Liver (tissue), 3 donors: ENCODE results near the gene ZNF8.

Experiments
- ATF3 ChIP-seq: IDR thresholded peaks from 2 replicates; pipeline ENCODE4 v1.6.1; 2016; ENCODE audit warnings: antibody characterized with exemption
- CTCF ChIP-seq: fragments of 150-350 bp; IDR thresholded peaks from 2 replicates; pipeline ENCODE4 v1.5.1; 2017; ENCODE audit warnings: improper control_type of control experiment, low read depth, low read length; ENCODE audit not compliant: missing input control
- EGR1 ChIP-seq, 2 donors: IDR thresholded peaks; 2 replicates each; pipeline ENCODE4 v1.6.1; 2016 to 2018; ENCODE audit warnings: antibody characterized with exemption in 2 of 2, low read depth in 2 of 2
- FOXA1 ChIP-seq: IDR thresholded peaks from 2 replicates; pipeline ENCODE4 v1.6.1; 2016; ENCODE audit warnings: antibody characterized with exemption
- GABPA ChIP-seq, 2 donors: IDR thresholded peaks in 1 of 2; conservative IDR thresholded peaks in 1 of 2; 2 replicates each; pipeline ENCODE4 v1.6.1; 2016; ENCODE audit warnings: antibody characterized with exemption in 2 of 2, mild to moderate bottlenecking in 1 of 2, moderate library complexity in 1 of 2
- JUND ChIP-seq, 2 donors: IDR thresholded peaks; 2 replicates each; pipeline ENCODE4 v1.6.1; 2016; ENCODE audit warnings: antibody characterized with exemption in 2 of 2
- MAX ChIP-seq: IDR thresholded peaks from 2 replicates; pipeline ENCODE4 v1.6.1; 2016; ENCODE audit warnings: antibody characterized with exemption
- RAD21 ChIP-seq, 2 donors: IDR thresholded peaks; 2 replicates each; pipeline ENCODE4 v1.6.1; 2016; ENCODE audit warnings: antibody characterized with exemption in 2 of 2, mild to moderate bottlenecking in 2 of 2
- REST ChIP-seq: IDR thresholded peaks from 2 replicates; pipeline ENCODE4 v1.6.1; 2016; ENCODE audit warnings: antibody characterized with exemption, mild to moderate bottlenecking
- RXRA ChIP-seq, 2 donors: IDR thresholded peaks; 2 replicates each; pipeline ENCODE4 v1.6.1; 2017 to 2018; ENCODE audit warnings: antibody characterized with exemption in 2 of 2, mild to moderate bottlenecking in 1 of 2
- SP1 ChIP-seq: IDR thresholded peaks from 2 replicates; pipeline ENCODE4 v1.6.1; 2018; ENCODE audit warnings: antibody characterized with exemption, mild to moderate bottlenecking
- TAF1 ChIP-seq: conservative IDR thresholded peaks from 2 replicates; pipeline ENCODE4 v1.6.1; 2016; ENCODE audit warnings: antibody characterized with exemption, mild to moderate bottlenecking
- YY1 ChIP-seq: IDR thresholded peaks from 2 replicates; pipeline ENCODE4 v1.6.1; 2016; ENCODE audit warnings: antibody characterized with exemption, mild to moderate bottlenecking
- ZBTB33 ChIP-seq: IDR thresholded peaks from 2 replicates; pipeline ENCODE4 v1.6.1; 2016; ENCODE audit warnings: antibody characterized with exemption
- donor health status: healthy.
- donor health status: healthy.

- no peak for TF ChIP-seq CTCF
- no peak for TF ChIP-seq REST
- TF ChIP-seq YY1: no peak
- no peak for TF ChIP-seq EGR1 (IDR thresholded peaks at IDR 0.05; ENCODE audit: low read depth in 2 of 2)
- no peak for TF ChIP-seq TAF1
- no peak for TF ChIP-seq RXRA (IDR thresholded peaks at IDR 0.05)
- no peak for TF ChIP-seq MAX
- no peak for TF ChIP-seq GABPA (IDR thresholded peaks at IDR 0.05 in 1 of 2, conservative IDR thresholded peaks at IDR 0.05 in 1 of 2)
- TF ChIP-seq ZBTB33: no peak
- no peak for TF ChIP-seq RAD21 (IDR thresholded peaks at IDR 0.05)
- no peak for TF ChIP-seq JUND (IDR thresholded peaks at IDR 0.05)
- no peak for TF ChIP-seq SP1
- no peak for TF ChIP-seq ATF3
- TF ChIP-seq FOXA1: no peak
Measured at GRCh38 chr19:58350001-58350861, 71.5 kb downstream of the ZNF8 start.
